G401 (cell line): ENCODE results near the gene ID3. TPM values are rescaled to one million over a fixed set of nuclear protein-coding genes. Genes with fewer than 3 reads are reported as not detected.

ENCODE experiments used
- DNase-seq: peaks from one replicate; pipeline ENCODE4 v3.0.0-alpha.2; 2015; ENCODE audit warnings: low spot score
- in situ Hi-C: cut with HindIII; loops from 2 replicates; pipeline ENCODE4 v1.10.0; 2016; ENCODE audit warnings: low sequenced_read_pairs, mixed read lengths
- total RNA-seq: library from RNA; depleted of rRNA; stranded (reverse); fragments of >200 nt; shearing (Covaris generic); gene quantifications from 2 replicates; pipeline ENCODE4 v1.2.3, GENCODE V29; 2014

ID3 gene
- total RNA-seq, 1 experiment from 2014 or later: 1,524 TPM

GRCh38 chr1:23531562-23532094 lies 27.7 kb downstream of the ID3 start:
- in situ Hi-C loops: no loop called here
- no peak for DNase-seq

GRCh38 chr1:23530747-23531561 lies 28.3 kb downstream of the ID3 start, which contains the start of gene E2F2:
TSS of gene E2F2 (minus strand) at chr1:23531233. CDS start at chr1:23530793, 440 bp downstream.
- DNase-seq: peak; percentile 82
- in situ Hi-C loops: no loop called here

- in situ Hi-C loops: no loop called here
- no peak for DNase-seq
Observed at GRCh38 chr1:23530087-23530746, 29.1 kb downstream of the ID3 start.

GRCh38 chr1:23529146-23530086 lies 29.9 kb downstream of the ID3 start:
- DNase-seq: no peak
- in situ Hi-C loops: no loop called here

GRCh38 chr1:23528250-23528978 lies 30.9 kb downstream of the ID3 start:
- in situ Hi-C loops: no loop called here
- peak; percentile 19 for DNase-seq

GRCh38 chr1:23527900-23528249 lies 31.4 kb downstream of the ID3 start:
- no peak for DNase-seq
- in situ Hi-C loops: no loop called here

GRCh38 chr1:23527366-23527765 lies 31.9 kb downstream of the ID3 start:
- in situ Hi-C loops: no loop called here
- no peak for DNase-seq

GRCh38 chr1:23526329-23527041 lies 32.8 kb downstream of the ID3 start:
- no peak for DNase-seq
- in situ Hi-C loops: no loop called here

- in situ Hi-C loops: no loop called here
Observed at GRCh38 chr1:23525558-23526250, 33.6 kb downstream of the ID3 start.

GRCh38 chr1:23524716-23525401 lies 34.4 kb downstream of the ID3 start:
- DNase-seq: no peak
- in situ Hi-C loops: no loop called here

More at GRCh38 chr1:23525558-23526250, 33.6 kb downstream of the ID3 start:
- DNase-seq: no peak

GRCh38 chr1:23524163-23524562 lies 35.1 kb downstream of the ID3 start:
- DNase-seq: no peak
- in situ Hi-C loops: no loop called here

- in situ Hi-C loops: no loop called here
- DNase-seq: no peak
Observed at GRCh38 chr1:23522244-23522982, 36.9 kb downstream of the ID3 start.

- in situ Hi-C loops: no loop called here
- DNase-seq: no peak
Observed at GRCh38 chr1:23521588-23521987, 37.7 kb downstream of the ID3 start.

GRCh38 chr1:23517581-23517980 lies 41.7 kb downstream of the ID3 start:
- DNase-seq: no peak
- in situ Hi-C loops: no loop called here

- no peak for DNase-seq
- in situ Hi-C loops: no loop called here
Observed at GRCh38 chr1:23515905-23516304, 43.4 kb downstream of the ID3 start.

- in situ Hi-C loops: no loop called here
- no peak for DNase-seq
Observed at GRCh38 chr1:23514111-23514679, 45.1 kb downstream of the ID3 start.
